HG02970 (cell line): Measurements from ENCODE around the gene TMEM150A.
"Not testable (repeated sequence)": the region's sequence is repeated elsewhere in the genome, so short reads cannot be mapped to it uniquely, and the experiment has no call there.

Source experiments
- ATAC-seq: cut with Tn5 transposase; IDR thresholded peaks from one replicate; pipeline ENCODE4 v1.9.1; 2021; ENCODE audit warnings: mild to moderate bottlenecking, moderate library complexity, moderate number of reproducible peaks; ENCODE audit not compliant: unreplicated experiment, low FRiP score

The TMEM150A gene

DNA sequence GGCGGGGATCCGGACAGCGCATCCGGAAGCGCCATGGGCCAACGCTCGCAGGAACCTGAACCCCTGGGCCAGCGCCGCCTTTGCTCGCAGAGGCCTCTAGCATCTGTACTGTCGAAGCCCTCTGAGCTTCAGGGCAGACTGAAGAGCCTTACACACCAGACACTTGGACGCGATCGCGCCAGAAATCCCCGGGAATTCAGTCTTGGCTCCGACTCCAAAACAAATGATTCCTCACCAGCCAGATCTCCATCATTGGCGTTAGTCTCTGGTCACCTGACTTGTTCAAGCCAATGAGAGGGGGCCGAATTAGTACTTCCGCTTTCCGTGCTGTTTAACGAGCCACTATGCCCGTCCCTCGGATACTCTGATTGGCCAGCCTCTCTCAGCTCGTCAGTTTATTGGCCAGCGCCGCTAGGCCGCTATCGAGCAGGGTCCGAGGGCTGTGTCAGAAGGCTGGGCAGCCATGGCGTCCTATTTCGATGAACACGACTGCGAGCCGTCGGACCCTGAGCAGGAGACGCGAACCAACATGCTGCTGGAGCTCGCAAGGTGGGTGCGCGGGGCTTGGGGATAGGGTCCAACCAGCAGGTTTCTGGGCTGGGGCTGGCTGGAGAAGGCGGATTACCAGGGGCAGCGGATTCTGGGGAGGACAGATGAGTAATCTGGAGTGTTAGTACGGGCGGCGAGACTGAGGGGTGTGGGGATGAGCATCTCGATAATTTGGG, 7.0 kb downstream of the TMEM150A start, which contains the start of gene RNF181:
TSS of gene RNF181 (plus strand) at position 445 of the 725 bp plus-strand sequence. CDS start at position 464, 19 bp downstream.
- ATAC-seq: peak; percentile 96

DNA sequence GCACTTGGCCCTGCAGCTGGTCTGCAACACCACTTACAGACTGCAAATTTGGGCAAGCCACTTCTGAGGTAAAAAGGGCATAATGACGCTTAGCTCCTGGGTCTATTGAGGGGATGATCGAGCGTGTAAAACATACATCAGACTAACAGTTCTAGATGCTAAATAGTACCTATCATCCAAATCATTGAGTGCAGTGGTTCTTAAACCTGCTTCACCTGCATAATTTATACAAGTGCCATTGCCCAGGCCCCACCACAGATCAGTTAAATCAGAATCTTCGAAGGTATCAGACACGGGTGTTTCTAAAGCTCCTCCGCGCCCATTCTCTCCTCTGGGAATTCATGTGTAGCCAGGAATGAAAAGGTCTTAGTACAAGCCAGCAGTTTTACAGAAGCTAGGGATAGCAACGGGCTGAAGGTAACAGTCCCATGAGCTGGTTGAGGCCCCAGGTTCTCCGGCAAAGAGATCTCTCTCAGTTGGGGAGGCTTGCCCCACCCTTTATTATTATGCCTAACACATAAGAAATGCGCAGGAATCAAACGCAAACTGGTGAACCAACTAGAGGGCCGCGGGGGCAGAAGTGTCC, 7.7 kb downstream of the TMEM150A start:
- no peak for ATAC-seq

DNA sequence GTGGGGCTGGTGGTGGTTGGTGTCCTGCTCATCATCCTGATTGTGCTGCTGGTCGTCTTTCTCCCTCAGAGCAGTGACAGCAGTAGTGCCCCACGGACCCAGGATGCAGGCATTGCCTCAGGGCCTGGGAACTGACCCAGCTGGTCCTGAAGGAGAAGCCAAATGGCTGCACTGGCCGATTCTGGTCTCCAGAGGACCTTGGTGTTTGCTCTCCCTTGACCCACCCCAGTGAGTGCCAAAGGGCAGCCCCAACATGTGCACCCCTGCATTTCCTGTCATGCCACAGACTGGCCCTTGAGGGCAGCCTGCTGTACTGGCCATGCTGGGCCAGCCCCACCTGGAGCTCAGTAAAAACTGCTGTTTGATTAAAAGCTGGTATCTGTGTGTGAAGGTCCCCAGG, 9.5 kb downstream of the TMEM150A start:
- no peak for ATAC-seq

DNA sequence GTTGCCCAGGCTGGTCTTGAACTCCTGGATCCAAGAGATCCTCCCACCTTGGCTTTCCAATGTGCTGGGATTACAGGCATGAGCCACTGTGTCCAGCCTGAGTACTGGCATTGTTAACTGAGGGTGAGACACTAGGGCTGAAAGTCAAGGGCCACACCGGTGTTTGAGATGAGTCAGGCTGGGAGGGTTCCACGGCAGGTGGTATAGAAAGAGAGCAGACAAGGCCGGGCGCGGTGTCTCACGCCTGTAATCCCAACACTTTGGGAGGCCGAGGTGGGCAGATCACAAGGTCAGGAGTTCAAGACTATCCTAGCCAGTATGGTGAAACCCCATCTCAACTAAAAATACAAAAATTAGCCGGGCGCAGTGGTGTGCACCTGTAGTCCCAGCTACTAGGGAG, 10.2 kb downstream of the TMEM150A start:
- not testable (repeated sequence) for ATAC-seq

DNA sequence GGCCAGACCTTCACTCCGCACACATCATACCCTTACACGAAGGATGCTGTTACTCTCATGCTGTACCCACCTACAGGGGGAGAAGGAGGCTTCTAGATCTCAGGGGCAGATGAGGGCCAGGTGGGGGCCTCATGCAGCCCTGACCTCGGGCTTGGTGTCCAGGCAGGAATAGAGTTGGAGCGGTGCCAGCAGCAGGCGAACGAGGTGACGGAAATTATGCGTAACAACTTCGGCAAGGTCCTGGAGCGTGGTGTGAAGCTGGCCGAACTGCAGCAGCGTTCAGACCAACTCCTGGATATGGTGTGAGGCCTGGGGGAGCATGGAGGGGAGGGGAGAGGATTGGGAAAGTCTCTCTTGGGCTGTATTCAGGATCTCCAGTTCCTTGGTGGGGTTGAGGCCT, 10.9 kb downstream of the TMEM150A start:
- no peak for ATAC-seq

DNA sequence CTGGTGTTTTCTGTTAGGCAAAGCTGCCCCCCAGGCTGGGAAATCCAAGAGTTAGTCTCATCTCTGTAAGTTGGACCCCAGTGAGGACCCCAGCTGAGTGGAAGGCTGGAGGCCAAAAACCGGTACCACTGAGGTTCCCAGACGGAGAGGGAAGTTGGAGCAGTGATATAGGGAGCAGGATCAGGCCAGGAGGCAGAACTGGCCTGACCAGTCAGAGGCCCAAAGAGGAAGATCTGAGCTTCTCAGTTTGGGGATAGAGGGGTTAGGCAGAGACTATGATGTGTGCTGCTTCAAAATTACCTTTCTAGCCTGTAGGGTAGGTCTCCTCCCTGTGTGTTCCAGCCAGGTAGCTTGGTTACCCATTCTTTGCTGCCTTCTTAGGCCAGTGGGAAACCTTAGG, 11.5 kb downstream of the TMEM150A start:
- ATAC-seq: no peak

DNA sequence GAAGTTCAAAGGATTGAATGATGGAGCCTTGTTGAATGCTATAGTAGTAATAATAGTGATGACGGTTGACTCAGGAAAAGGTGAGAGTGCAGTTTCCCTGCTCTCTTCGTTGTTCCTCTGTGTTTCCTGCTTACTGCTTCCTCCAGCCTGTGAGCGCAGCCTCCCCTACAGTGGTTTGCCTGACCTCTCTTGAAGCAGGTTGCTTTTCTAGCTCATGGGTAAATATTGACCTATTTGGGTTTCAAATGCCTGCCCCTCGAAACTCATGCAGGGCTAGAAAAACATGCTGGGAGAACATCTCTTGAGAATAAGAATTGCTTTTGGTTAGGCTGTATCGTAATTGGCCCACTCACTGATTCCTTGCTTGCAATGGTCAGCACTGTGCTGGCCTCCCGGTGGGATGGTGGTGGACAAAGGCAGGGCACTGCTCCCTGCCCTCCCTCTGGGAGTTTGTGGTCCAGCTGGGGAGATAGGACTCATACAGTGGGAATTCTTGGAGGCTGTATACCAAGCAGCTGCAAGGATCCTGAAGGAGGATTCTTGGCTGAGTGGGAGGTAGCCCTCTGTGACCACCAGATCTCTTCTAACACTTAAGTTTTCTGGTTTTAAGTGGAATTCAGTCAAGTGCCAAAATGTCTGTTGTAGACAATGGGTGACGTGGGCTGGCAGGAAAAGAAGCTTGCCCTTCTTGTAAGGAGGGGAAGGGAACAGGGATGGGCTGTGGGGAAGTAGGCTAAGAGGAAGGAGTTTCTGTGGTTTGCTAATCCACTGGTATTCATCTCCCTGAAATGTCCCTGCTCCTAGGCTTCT, 12.3 kb downstream of the TMEM150A start:
- no peak for ATAC-seq

DNA sequence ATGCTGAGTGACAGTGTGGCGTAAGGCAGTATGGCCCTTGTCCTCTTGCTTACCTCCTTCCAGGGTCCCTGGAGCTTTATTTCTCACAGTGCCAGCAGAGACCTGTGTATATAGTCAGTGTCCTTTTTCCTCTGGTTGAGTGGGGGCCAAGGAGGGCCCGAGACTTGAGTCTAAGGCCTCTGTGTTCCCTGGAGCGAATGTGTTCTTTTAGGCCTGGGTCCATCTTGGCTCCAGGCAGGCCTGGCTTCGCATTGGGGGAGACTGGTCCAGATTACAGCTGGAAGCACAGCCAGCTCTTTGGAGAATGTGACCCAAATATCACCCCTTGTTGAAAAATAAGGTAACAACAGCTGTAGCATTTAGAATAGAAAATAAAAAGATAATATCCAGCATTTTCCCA, 13.3 kb downstream of the TMEM150A start:
- ATAC-seq: no peak

DNA sequence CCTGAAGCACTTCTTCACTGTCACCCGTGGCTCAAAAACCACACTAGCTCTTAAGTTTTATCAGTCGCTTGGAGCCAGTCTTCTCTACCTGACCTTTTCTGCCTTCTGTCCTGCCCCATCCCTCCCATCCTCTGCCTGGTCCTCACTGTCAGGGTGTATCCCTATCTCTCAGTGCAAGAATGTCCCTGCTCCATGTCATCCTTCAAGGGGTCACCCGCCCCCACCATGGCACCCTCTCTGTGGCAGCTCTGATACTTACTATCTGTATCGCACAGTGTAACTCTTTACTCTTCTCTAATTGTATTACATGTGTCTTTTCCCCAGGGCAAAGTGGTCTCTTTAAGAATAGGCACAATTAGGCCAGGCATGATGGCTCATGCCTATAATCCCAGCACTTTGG, 13.9 kb downstream of the TMEM150A start:
- no peak for ATAC-seq

DNA sequence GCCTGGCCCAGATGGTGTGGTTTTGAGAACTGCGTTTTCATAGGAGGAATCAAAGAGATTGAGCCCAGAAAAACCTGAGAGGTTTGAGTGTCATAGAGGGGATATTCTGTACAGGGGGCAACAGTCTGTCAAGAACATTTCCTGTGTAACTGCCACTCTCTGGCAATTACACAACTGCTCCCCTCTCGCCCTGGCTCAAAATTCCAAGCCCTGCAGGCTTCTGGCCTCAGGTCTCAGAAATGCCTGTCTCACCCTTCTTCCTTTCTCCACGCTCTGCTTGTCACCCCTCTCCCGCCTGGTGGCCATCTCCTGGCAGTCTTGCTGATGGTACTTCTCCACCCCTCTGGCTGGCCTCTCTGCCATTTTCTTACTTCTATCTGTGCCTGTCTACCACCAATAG, 14.3 kb downstream of the TMEM150A start:
- no peak for ATAC-seq

DNA sequence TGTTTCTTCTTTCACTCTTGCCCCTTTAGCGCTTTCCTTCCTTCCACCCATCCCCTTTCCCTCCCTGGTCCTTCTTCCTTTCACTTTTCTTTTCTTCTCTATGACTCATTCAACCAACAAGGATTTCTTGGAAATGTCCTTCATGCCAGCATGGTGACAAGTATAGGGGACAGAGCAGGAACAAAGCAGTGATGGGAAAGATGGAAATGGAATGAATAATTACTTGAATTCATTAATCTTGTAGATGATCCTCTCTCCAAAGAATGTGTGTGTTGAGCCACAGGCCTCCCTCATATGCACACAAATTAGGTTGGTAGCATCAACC, 16.8 kb downstream of the TMEM150A start:
- no peak for ATAC-seq

DNA sequence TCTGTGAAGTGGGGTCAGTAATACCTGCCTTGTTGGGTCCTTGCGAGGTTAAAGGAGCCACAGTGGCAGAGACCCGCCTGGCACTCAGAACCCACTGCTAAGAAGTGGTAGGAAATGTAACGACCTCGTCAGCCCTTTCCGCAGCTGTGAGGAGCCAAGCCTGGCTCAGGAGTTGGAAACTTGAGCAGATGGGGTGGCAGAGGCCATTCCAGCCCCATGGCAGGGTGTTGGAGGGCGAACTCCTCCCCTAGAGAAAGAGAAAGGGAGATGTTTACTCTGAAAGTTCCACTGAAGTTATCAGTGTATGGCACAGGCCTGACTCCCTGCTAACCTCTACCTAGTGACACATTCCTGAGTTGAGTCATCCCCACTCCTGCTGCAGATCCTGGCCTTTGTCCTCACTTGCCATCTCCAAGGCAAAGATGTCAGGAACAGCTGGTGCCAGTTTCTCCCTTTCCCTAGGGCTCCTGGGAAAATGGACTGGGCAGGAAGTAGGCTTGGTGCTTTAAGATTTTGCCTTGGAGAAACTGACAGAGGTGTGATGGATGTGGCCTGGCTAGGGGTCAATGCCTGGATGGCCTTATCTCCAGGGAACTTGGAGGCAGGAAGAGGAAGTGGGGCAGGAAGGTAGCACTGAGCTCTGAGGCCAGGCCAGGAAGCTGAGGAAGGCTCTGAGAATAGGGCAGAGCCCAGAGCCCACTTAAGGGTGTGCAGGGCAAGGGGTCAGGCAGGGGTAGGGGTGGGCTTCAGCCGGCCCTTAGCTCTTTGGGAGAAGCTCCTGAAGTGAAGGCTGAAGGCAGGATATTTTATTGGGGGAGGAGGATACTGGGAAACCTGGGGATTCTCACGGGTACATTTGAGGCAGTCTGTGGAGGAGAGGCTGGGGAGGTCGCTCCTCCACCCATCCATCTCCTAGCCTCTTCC, 17.4 kb downstream of the TMEM150A start:
- no peak for ATAC-seq

DNA sequence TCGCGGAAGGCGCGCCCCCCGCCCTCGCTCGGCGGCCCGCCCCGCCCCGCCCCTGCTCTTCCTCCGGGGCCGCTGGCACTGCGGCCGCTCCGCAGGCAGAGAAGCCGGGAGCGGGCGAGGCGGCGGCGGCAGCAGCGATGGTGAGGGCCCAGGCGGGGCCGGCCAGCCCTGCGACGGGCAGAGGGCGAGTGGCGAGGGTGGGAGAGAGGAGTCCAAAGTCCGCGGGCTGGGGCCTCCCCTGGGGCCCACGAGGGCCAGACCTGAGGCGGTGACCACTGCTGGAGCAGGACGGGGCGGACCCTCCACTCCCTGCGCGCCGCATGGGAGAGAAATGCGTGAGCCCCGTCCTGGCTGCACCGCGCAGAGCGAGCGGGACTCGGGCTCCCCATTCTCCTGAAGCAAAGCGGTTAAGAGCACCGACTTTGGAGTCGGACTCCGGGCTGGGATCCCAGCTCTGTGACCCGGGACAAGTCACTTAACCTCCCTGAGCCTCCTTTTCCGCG, 18.1 kb downstream of the TMEM150A start, which contains the start of gene VAMP5:
TSS of gene VAMP5 (plus strand) at position 78 of the 503 bp plus-strand sequence. CDS start at position 138, 60 bp downstream.
- no peak for ATAC-seq

DNA sequence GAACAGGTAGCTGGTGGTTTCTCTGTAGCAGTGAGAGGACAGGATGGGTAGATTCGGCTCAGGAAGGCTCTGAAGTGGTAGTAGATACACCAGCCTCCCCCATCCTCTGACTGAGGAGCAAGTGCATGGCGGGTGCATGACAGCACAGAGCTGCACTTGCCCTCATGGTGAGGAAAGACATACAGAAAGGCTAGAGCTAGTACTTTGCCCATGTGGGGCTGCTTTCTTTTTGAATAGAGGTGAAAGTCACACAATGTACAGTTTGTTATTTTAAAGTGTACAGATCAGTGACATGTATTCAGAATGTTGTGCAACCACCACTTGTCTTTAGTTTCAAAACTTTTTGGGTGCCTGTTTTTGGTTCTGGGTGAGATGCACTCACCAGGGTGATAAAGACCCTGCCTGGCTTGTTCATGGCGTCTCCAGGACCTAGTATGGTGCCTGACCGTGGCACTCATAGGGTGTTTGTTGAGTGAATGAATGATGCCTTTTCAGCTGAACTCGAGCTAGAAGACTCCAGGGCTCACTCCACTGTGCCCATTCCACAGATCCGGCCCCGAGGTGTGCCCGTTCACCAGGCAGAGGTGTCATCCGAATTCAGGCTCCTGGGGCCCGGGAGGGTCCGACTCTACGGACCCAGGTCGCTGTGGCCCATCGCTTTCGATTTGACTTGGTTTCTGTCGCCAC, 18.7 kb downstream of the TMEM150A start:
- no peak for ATAC-seq

DNA sequence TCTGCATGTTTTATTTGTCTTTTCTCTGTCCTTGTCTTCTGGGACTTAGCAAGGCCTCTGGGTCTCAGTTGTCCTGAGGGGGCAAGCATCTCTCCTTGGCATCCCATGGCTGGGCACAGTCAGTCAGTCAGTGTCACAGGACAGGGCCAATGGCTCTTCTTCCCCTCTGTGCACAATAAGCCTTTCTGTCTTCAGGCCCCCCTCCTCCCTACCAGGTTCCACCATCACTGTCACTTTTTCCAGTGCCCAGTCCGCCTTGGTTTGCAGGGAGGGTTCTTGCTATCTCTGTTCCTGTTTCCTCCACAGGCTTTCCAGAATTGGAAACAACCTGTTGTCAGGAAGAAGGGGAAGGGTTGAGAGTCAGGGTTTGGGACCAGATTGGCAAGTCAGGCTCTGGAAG, 20.0 kb downstream of the TMEM150A start:
- ATAC-seq: no peak

DNA sequence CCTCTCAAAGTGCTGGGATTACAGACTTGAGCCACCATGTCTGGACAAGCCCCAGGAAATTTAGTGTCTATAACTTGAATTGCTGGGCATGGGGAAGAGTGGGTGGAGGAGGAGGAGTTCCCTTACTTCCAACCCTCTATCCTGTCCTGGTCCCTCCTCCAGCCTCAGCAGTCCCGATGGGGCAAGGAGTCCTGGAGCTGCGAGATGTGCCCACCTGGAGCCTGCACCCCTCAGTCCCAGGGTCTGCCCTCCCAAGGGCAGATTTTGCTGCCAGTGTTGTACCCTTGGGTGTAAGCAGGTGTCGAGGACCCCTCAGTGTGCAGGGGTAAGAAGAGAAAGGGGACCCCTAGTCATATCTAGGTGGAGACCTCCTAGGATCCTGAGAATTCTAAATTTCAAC, 22.3 kb downstream of the TMEM150A start:
- ATAC-seq: no peak

DNA sequence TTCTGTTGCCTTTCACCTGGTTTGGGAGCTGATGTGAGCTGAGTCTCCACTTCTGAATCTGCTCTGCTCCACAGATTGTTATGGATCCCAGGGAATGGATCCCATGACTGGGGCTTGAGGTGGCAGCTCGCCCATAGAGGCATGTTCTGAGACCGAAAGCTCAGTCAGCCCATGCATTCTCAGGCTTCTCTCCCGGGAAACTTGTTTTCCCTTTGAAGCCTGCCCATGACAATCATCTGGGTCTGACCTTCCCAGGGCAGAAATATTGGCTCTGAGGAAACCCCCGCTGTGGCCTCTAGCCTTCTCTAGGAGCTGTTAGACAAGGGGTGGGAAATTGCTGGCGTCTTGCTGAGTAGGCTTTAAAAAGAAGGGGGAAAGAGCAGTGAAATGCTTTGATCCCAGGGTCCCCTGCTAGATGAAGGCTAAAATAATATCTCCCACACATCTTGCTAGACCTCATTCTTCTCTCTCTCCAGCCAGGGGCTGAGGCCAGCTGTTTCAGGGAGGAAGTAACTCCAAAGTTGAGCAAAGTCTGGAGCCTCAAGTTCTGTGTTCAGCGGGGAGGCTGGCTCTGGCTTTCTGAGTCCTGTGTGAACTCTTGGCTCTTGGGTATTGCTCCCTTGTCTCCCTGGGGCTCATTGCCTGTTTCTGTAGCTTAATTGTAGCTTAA, 23.1 kb downstream of the TMEM150A start:
- no peak for ATAC-seq

DNA sequence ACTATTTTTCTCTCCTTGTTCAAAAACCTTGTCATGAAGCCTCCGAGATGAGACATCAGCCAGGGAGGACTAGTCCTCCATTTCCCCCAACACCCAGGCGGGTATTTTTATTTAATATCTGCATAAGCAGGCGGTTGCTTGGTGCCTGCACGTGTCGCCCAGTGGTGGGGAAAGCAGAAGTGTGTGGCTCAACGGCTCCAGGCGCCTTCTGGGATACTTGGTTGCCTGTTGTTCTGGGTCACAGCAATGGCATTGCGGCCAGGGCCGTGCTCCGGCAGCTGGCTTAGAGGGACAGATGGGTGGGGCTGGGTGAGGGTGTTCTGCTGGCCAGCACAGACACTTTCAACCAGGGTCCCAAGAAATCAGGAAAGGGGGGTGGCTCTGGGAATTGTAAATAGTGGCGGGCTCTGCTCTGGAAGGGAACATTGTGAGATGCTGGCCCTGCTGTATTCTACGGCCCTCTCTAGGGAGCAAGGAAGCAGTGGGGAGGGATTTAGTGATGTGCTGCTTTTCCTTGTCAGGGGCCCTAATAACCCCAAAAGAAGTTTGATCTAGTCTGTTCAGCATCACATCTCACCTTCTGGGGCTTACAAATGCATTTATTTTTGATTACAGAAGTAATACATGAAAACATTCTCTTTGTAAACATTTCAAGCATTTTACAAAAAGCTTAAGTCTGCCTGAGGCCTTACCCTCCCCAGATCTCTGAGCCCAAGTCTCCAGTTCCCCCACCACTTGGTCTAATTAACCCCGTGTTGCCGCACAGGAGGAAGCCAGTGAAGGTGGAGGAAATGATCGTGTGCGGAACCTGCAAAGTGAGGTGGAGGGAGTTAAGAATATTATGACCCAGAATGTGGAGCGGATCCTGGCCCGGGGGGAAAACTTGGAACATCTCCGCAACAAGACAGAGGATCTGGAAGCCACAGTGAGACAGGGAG, 24.0 kb downstream of the TMEM150A start:
- ATAC-seq: no peak
